ENCODE measurements around the gene RAB27B.
"Not testable (repeated sequence)": the region's sequence is repeated elsewhere in the genome, so short reads cannot be mapped to it uniquely, and the experiment has no call there.

RAB27B gene

GRCh38 chr18:54815086-54815485 is 13.2 kb upstream of the RAB27B start:
- DNase-seq (ENCODE audit: low read depth), result no peak

GRCh38 chr18:54820785-54821275 is 7.4 kb upstream of the RAB27B start:
- not testable (repeated sequence) for DNase-seq (ENCODE audit: low read depth)

DNA sequence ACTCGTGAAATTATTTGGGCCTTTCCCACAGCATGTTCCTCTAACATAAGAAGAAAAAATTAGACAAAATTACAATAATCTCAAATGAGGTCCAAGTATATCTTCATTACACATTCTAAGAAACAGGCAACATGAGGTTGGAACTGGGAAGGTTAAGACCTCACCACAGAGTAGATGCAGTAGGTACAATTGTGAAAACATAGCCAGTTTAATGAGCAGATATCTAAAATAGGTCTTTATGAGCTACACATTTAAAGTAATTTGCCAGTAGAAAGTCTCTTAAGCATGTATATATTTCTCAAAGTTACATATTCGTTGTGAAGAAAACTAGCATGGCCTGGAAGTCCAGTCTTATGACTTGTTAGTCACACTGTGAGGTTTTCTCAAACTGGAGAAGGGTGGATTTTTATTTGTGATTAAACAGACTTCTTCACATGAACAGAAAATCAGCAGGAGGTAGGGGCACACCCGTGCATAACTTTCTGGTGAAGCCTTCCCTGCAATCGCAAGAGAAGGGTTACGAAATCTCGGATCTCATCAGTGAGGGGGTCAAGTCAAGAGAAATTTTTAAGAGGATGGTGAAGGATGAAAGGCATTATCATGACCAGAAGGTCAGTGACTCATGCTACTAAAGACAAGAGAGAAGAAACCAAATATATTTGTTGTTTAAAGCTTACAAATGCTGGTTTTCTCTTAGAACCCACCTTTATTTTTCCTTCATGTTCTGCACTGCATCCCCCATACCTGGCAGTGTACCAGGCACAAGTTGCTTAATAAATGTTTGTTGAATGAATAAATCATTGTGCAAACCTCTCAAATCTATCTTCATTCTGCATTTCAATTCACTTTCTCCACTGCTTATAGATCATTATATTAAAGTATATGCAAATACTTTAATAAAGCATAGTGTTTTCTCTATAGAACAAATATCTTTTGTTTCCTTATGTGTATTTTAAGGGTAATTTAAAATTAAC is 5.1 kb upstream of the RAB27B start:
- no peak for DNase-seq (ENCODE audit: low read depth)

DNA sequence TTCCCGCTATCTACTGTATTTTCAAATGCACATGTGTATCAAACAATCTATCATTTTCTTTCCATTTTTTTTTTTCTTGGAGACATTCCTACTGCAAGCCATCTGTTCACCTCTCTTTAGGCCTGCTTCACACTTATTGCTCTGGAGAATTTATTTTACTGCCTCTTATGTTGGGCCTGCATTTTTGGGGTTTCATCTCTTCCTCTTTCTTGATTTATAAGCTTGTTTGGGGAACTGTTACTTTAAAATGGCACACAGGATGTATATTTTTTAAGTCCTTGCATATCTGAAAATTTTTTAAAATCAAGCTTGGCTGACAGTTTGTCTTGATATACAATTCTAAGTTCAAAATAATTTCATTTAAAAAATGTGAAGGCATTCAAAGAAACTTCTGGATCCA is 3.5 kb upstream of the RAB27B start:
- no peak for DNase-seq (ENCODE audit: low read depth)

- no peak for DNase-seq (ENCODE audit: low read depth)
These were observed 2.5 kb upstream of the RAB27B start for GRCh38 chr18:54825601-54826344.

GRCh38 chr18:54828986-54829385 is 709 bp downstream of the RAB27B start:
- DNase-seq (ENCODE audit: low read depth), result no peak

GRCh38 chr18:54829856-54830255 is 1.6 kb downstream of the RAB27B start:
- DNase-seq (ENCODE audit: low read depth), result no peak

GRCh38 chr18:54830260-54830659 is 2.0 kb downstream of the RAB27B start:
- no peak for DNase-seq (ENCODE audit: low read depth)

- DNase-seq (ENCODE audit: low read depth), result no peak
These were observed 2.6 kb downstream of the RAB27B start for GRCh38 chr18:54830866-54831265.

GRCh38 chr18:54835944-54836343 is 7.7 kb downstream of the RAB27B start:
- no peak for DNase-seq (ENCODE audit: low read depth)

DNA sequence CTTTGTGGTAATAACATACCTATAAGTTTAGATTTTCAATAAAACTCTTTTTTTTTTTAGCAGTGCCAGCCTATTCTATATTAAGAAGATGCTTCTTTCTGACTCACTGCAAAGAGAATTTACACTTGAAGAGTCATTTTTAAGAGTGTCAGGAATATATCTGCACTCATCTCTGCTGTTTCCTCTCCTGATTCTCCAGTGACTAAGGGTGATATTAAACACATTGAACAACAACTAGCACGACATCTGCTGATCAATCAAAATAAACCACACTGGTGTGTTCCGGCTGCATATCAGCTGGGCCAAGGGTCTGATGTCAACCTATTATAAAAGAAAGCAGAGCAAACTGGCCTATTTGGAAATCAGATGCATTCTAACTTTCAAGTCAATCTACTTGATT is 15.0 kb downstream of the RAB27B start:
- DNase-seq (ENCODE audit: low read depth), result no peak

DNA sequence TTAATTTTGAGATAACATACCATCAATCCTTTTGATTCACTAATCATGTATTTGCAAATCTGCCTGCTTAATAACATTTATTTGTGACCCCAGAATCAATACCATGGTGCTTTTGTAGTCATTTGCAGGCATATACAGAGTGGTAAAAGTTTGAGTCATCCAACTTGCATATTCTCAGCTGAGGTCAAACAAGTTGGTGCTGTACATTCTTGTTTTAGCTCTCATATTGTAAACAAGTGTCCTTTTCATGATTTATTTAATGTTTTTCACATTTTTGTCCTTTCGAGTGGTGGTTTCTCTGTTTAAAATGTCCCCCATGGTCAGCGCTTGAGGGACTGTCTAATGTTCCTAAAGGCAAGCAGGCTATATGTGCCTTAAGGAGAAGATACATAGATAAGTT is 17.5 kb downstream of the RAB27B start:
- DNase-seq (ENCODE audit: low read depth), result no peak

GRCh38 chr18:54848121-54848520 is 19.8 kb downstream of the RAB27B start:
- DNase-seq (ENCODE audit: low read depth), result no peak

DNA sequence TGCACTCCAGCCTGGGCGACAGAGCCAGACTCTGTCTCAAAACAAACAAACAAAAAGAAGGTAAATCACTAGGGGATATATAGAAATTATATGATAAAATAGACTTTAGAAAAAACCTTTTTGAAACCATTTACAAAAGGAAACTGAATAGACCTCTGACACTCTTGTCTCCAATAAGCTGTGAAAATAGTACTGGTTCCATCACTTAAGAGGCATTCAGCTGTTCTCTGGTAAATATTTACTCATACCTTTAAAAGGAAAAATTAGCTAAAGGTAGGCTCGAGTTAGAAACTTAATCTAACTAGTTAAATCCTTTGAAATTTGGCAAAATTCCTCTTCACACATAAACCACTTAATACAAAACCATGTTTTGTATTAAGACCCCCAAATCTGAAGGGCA is 21.4 kb downstream of the RAB27B start:
- DNase-seq (ENCODE audit: low read depth), result no peak

DNA sequence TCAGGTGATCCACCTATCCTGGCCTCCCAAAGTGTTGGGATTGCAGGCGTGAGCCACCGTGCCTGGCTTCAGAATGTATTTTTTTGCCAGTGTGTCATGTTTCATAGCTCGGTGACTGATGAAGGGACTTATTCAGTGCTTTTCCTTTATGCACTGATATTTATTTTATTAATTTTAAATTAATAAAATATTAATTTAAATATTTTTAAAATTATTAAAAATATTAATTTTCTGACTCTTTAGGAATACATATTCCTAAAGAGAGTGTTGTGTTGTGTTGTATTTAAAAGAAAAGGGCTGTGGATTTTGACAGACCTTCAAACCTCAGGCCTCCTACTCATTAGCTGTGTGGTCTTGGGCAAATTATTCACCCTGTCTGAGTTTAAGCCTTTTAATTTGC is 22.3 kb downstream of the RAB27B start:
- no peak for DNase-seq (ENCODE audit: low read depth)

- DNase-seq (ENCODE audit: low read depth), result no peak
These were observed 24.8 kb downstream of the RAB27B start for GRCh38 chr18:54852780-54853675.

- DNase-seq (ENCODE audit: low read depth), result not testable (repeated sequence)
These were observed 26.8 kb downstream of the RAB27B start for GRCh38 chr18:54855050-54855449.

DNA sequence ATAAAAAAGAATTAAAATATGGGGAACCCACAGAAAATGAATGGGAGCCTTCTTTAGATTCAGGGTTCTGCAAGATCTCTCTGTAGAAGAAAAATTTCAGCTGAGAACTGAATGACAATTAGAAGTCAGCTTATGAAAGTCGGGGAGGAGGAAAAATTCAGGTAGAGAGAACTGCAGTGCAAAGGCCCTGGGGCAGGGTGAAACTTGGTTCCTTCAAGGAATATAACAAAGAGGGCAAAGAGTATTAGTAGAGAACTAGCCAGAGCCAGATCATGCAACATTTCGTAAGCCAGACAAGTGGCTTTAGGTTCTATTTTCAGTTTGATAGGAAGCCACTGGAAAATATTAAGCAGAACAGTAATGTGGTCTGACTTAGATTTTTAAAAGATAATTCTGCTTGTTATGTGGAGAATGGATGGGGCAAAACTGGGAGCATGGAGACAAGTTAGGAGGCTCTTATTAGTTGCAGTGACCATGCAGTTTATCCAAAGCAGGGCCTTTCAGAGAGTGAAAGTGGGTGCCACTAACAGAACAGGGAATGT is 27.9 kb downstream of the RAB27B start:
- DNase-seq (ENCODE audit: low read depth), result no peak

DNA sequence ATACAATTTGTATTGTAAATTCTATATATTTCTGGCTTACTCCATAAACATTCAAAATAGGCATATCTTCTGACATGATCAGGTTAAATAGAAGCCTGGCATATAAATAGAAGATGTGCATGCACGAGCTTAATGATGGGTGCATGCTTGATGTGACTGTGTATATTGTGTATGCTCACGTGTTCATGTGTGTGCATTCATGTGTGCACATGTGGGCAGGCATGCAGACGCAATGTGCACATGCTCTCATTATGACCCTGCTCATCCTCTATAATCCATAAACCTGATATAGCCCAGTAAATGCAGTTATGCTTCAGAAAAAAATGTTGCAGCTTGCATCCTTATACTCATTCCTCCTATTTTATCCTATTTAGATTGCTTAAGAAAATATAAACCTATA is 29.2 kb downstream of the RAB27B start:
- no peak for DNase-seq (ENCODE audit: low read depth)

- no peak for DNase-seq (ENCODE audit: low read depth)
These were observed 31.6 kb downstream of the RAB27B start for GRCh38 chr18:54859667-54860421.

DNA sequence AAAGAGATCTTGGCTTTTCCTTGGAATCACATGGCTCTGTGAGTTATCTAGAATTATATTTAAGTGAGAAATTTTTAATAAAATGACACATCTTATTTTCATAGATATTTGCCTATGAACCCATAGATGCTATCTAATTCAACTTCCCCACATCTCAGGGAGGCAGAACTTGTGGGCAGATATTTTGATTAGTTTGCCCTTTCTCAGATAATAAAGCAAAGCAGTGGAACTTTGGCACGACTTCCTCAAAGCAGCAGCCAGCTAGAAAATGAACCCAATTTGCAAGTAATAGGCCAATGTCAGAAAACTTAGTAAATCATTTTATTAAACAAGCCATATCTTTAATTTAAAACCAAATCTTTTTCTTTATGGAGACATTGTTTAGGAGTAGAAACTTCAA is 32.7 kb downstream of the RAB27B start:
- no peak for DNase-seq (ENCODE audit: low read depth)

All from activated T-helper 1 cell treated with Interleukin-2 at 50 U/mL for 16 hours (primary cell).